Hepatocyte (in vitro differentiated cells): ENCODE measurements around the gene SIGLEC12. TPM values are rescaled to one million over a fixed set of nuclear protein-coding genes. Genes with fewer than 3 reads are reported as not detected.
A peak's percentile ranks its signal among the peaks of the same experiment; 100 is the strongest.

Experiments used
- DNase-seq: peaks from one replicate; pipeline ENCODE4 v3.0.0-alpha.2; 2016; ENCODE audit warnings: low spot score
- H2AFZ ChIP-seq: fragments of 200-600 bp; sonication (generic); 2 replicates; pipeline ENCODE4 v1.6.0; 2016; ENCODE audit warnings: antibody characterized with exemption, mild to moderate bottlenecking
- H3K27ac ChIP-seq: fragments of 200-600 bp; sonication (generic); 2 replicates; pipeline ENCODE4 v1.5.1; 2016; ENCODE audit warnings: mild to moderate bottlenecking
- H3K27me3 ChIP-seq: fragments of 200-600 bp; sonication (generic); 2 replicates; pipeline ENCODE4 v1.6.1; 2016
- H3K36me3 ChIP-seq: fragments of 200-600 bp; sonication (generic); replicated peaks from 2 replicates; pipeline ENCODE4 v1.5.1; 2016; ENCODE audit warnings: low read depth; ENCODE audit not compliant: insufficient read depth
- H3K4me1 ChIP-seq: fragments of 200-600 bp; sonication (generic); 2 replicates; pipeline ENCODE4 v1.5.1; 2016; ENCODE audit warnings: mild to moderate bottlenecking, moderate library complexity; ENCODE audit not compliant: insufficient read depth
- H3K4me2 ChIP-seq: fragments of 200-600 bp; sonication (generic); 2 replicates; pipeline ENCODE4 v1.6.0; 2016
- H3K4me3 ChIP-seq: fragments of 200-600 bp; sonication (generic); 2 replicates; pipeline ENCODE4 v1.5.1; 2016; ENCODE audit warnings: mild to moderate bottlenecking
- H3K79me2 ChIP-seq: fragments of 200-600 bp; sonication (generic); 2 replicates; pipeline ENCODE4 v1.6.0; 2017; ENCODE audit warnings: mild to moderate bottlenecking
- H3K9me2 ChIP-seq: fragments of 200-600 bp; sonication (generic); replicated peaks from 2 replicates; pipeline ENCODE4 v1.6.0; 2017; ENCODE audit warnings: mild to moderate bottlenecking; ENCODE audit not compliant: insufficient read depth
- H3K9me3 ChIP-seq: fragments of 200-600 bp; sonication (generic); 2 replicates; pipeline ENCODE4 v1.5.1; 2016; ENCODE audit warnings: low read depth, mild to moderate bottlenecking
- H4K20me1 ChIP-seq: fragments of 200-600 bp; sonication (generic); 2 replicates; pipeline ENCODE4 v1.6.0; 2016; ENCODE audit warnings: mild to moderate bottlenecking; ENCODE audit not compliant: insufficient read depth, poor library complexity, severe bottlenecking
- CTCF ChIP-seq: fragments of 200-600 bp; sonication (generic); IDR thresholded peaks from 2 replicates; pipeline ENCODE4 v1.5.1; 2016; ENCODE audit warnings: antibody characterized with exemption, mild to moderate bottlenecking; ENCODE audit not compliant: poor library complexity
- EZH2 ChIP-seq: fragments of 200-600 bp; sonication (generic); IDR thresholded peaks from 2 replicates; pipeline ENCODE4 v1.6.1; 2016; ENCODE audit warnings: antibody characterized with exemption, mild to moderate bottlenecking, borderline replicate concordance
- EZH2phosphoT487 ChIP-seq: fragments of 200-600 bp; sonication (generic); IDR thresholded peaks from one replicate; pipeline ENCODE4 v1.6.1; 2018; ENCODE audit warnings: antibody characterized with exemption, mild to moderate bottlenecking, low read depth, moderate library complexity; ENCODE audit not compliant: unreplicated experiment, severe bottlenecking
- WGBS: methylation state at CpG from one replicate; pipeline ENCODE4 v1.1.6; 2016; ENCODE audit warnings: low lambda C conversion rate; ENCODE audit errors: missing lambda C conversion rate; 5-methylcytosine and 5-hydroxymethylcytosine counted together
- polyA plus RNA-seq: library from polyadenylated mRNA; unstranded; fragments of >200 nt; fragmentation: Nextera tagmentation; extraction: Ambion mirVana; gene quantifications from 2 replicates; pipeline ENCODE4 v1.2.1, GENCODE V29; 2016
- total RNA-seq: library from RNA; depleted of rRNA; stranded (reverse); fragments of >200 nt; gene quantifications from 2 replicates; pipeline ENCODE4 v1.2.3, GENCODE V29; 2014

Gene SIGLEC12
- total and polyA plus RNA-seq, 2 experiments from 2014 or later = 0.29 TPM; not detected in 1

GRCh38 chr19:51478381-51479234 is 23.0 kb downstream of the SIGLEC12 start, which contains the start of gene CEACAM18:
Gene CEACAM18, plus strand, starts transcription at chr19:51478539.
- no peaks in the 10 kb centered on the region for H3K36me3 ChIP-seq
- 72% methylated on average over 14 of the region's 17 CpGs for WGBS
- DNase-seq = peak; percentile 28
- H2AFZ ChIP-seq = no peak within 1 kb of the TSS
- no peaks in the 10 kb centered on the region for H3K27me3 ChIP-seq
- no peaks in the 10 kb centered on the region for H3K79me2 ChIP-seq
- peak within 1 kb of the TSS; percentile 29 for H3K4me2 ChIP-seq
- peak within 1 kb of the TSS; percentile 58 for H3K27ac ChIP-seq
- TF ChIP-seq EZH2phosphoT487 (no peak), CTCF (no peak), EZH2 (no peak)
- no peaks in the 10 kb centered on the region for H4K20me1 ChIP-seq
- no peaks in the 10 kb centered on the region for H3K9me2 ChIP-seq
- no peak within 1 kb of the TSS for H3K4me3 ChIP-seq
- peaks cover 5% of the 10 kb centered on the region for H3K4me1 ChIP-seq
- no peaks in the 10 kb centered on the region for H3K9me3 ChIP-seq

GRCh38 chr19:51477344-51477743 is 24.3 kb downstream of the SIGLEC12 start:
- H3K4me1 ChIP-seq = peaks cover 5% of the 10 kb centered on the region
- H3K27me3 ChIP-seq = no peaks in the 10 kb centered on the region
- H3K4me3 ChIP-seq = no peak overlapping the region
- peak overlapping the region; percentile 40 for H3K27ac ChIP-seq
- 73% methylated on average over 5 of the region's 5 CpGs for WGBS
- no peak for TF ChIP-seq EZH2phosphoT487
- TF ChIP-seq CTCF = no peak
- no peak for TF ChIP-seq EZH2
- no peaks in the 10 kb centered on the region for H3K79me2 ChIP-seq
- H3K9me2 ChIP-seq = no peaks in the 10 kb centered on the region
- H4K20me1 ChIP-seq = no peaks in the 10 kb centered on the region
- no peak overlapping the region for H2AFZ ChIP-seq
- no peaks in the 10 kb centered on the region for H3K9me3 ChIP-seq
- DNase-seq = no peak
- no peaks in the 10 kb centered on the region for H3K36me3 ChIP-seq
- no peak overlapping the region for H3K4me2 ChIP-seq

- no peaks in the 10 kb centered on the region for H3K79me2 ChIP-seq
- no peaks in the 10 kb centered on the region for H4K20me1 ChIP-seq
- H3K9me3 ChIP-seq = no peaks in the 10 kb centered on the region
- no peaks in the 10 kb centered on the region for H3K27me3 ChIP-seq
- peak overlapping the region; percentile 78 for H3K27ac ChIP-seq
- H3K4me2 ChIP-seq = no peak overlapping the region
- H2AFZ ChIP-seq = no peak overlapping the region
- DNase-seq = no peak
- H3K4me3 ChIP-seq = no peak overlapping the region
- 83% methylated on average over 3 of the region's 3 CpGs for WGBS
- TF ChIP-seq CTCF (no peak), EZH2 (no peak), EZH2phosphoT487 (no peak)
- no peaks in the 10 kb centered on the region for H3K36me3 ChIP-seq
- peaks cover 5% of the 10 kb centered on the region for H3K4me1 ChIP-seq
- no peaks in the 10 kb centered on the region for H3K9me2 ChIP-seq
These were observed 25.4 kb downstream of the SIGLEC12 start for GRCh38 chr19:51476164-51476563.
